Measurements from ENCODE around the gene PCGF3.

Gene PCGF3

GRCh38 chr4:766559-767283, 61.1 kb downstream of the PCGF3 start:
- no peak for TF ChIP-seq CTCF (conservative IDR thresholded peaks at IDR 0.05)
- peak overlapping the region; percentile 14; the same call in 1 of the 2 replicates for H3K27ac ChIP-seq

- TF ChIP-seq CTCF (conservative IDR thresholded peaks at IDR 0.05): no peak
- no peak overlapping the region for H3K27ac ChIP-seq
Measured at GRCh38 chr4:768076-768475, 62.4 kb downstream of the PCGF3 start.

GRCh38 chr4:768995-769394, 63.4 kb downstream of the PCGF3 start:
- TF ChIP-seq CTCF (conservative IDR thresholded peaks at IDR 0.05): no peak

GRCh38 chr4:769511-769910, 63.9 kb downstream of the PCGF3 start:
- TF ChIP-seq CTCF (conservative IDR thresholded peaks at IDR 0.05): no peak

More at GRCh38 chr4:768995-769394, 63.4 kb downstream of the PCGF3 start:
- H3K27ac ChIP-seq: no peak overlapping the region

GRCh38 chr4:770022-770421, 64.4 kb downstream of the PCGF3 start:
- TF ChIP-seq CTCF (conservative IDR thresholded peaks at IDR 0.05): no peak
- no peak overlapping the region for H3K27ac ChIP-seq

More at GRCh38 chr4:769511-769910, 63.9 kb downstream of the PCGF3 start:
- no peak overlapping the region for H3K27ac ChIP-seq

- peak overlapping the region; percentile 5; the same call in 1 of the 2 replicates for H3K27ac ChIP-seq
- TF ChIP-seq CTCF (conservative IDR thresholded peaks at IDR 0.05): no peak
Measured at GRCh38 chr4:771464-771863, 65.8 kb downstream of the PCGF3 start.

GRCh38 chr4:772118-772517, 66.5 kb downstream of the PCGF3 start:
- H3K27ac ChIP-seq: no peak overlapping the region; the same call in 1 of the 2 replicates
- no peak for TF ChIP-seq CTCF (conservative IDR thresholded peaks at IDR 0.05)
